ENCODE measurements around the gene GOLIM4. TPM values are rescaled to one million over a fixed set of nuclear protein-coding genes. Genes with fewer than 3 reads are reported as not detected.
A peak's percentile ranks its signal among the peaks of the same experiment; 100 is the strongest.

Gene GOLIM4
- total RNA-seq, 1 donor from 2014 or later, result 29.3 TPM

- Mint-ChIP-seq H3K4me3 (no peak overlapping the region), H3K9me3 (no peaks in the 10 kb centered on the region), H3K27ac (ENCODE audit: unreplicated experiment) (no peak overlapping the region), H3K27me3 (ENCODE audit: low read depth) (no peaks in the 10 kb centered on the region), H3K4me1 (no peaks in the 10 kb centered on the region), H3K36me3 (ENCODE audit: low read depth) (no peaks in the 10 kb centered on the region)
- DNase-seq (ENCODE audit: low read depth, low spot score), result no peak
- no peak for TF ChIP-seq CTCF (conservative IDR thresholded peaks at IDR 0.05)
These were observed 117.7 kb downstream of the GOLIM4 start for GRCh38 chr3:167978071-167978470.

- Mint-ChIP-seq H3K9me3 (no peaks in the 10 kb centered on the region), H3K27me3 (ENCODE audit: low read depth) (no peaks in the 10 kb centered on the region), H3K4me1 (peaks cover 4% of the 10 kb centered on the region), H3K4me3 (no peak overlapping the region), H3K36me3 (ENCODE audit: low read depth) (no peaks in the 10 kb centered on the region), H3K27ac (ENCODE audit: unreplicated experiment) (no peak overlapping the region)
- DNase-seq (ENCODE audit: low read depth, low spot score), result no peak
- no peak for TF ChIP-seq CTCF (conservative IDR thresholded peaks at IDR 0.05)
These were observed 119.0 kb downstream of the GOLIM4 start for GRCh38 chr3:167976516-167977361.

- Mint-ChIP-seq H3K9me3 (no peaks in the 10 kb centered on the region), H3K36me3 (ENCODE audit: low read depth) (no peaks in the 10 kb centered on the region), H3K27ac (ENCODE audit: unreplicated experiment) (peak overlapping the region; percentile 0), H3K4me1 (peaks cover 4% of the 10 kb centered on the region), H3K4me3 (no peak overlapping the region), H3K27me3 (ENCODE audit: low read depth) (no peaks in the 10 kb centered on the region)
- no peak for TF ChIP-seq CTCF (conservative IDR thresholded peaks at IDR 0.05)
- no peak for DNase-seq (ENCODE audit: low read depth, low spot score)
These were observed 121.8 kb downstream of the GOLIM4 start for GRCh38 chr3:167973901-167974300.

GRCh38 chr3:167973046-167973445, 122.7 kb downstream of the GOLIM4 start:
- H3K27ac Mint-ChIP-seq (ENCODE audit: unreplicated experiment), result no peak overlapping the region
- no peaks in the 10 kb centered on the region for H3K36me3 Mint-ChIP-seq (ENCODE audit: low read depth)
- no peak for DNase-seq (ENCODE audit: low read depth, low spot score)
- no peaks in the 10 kb centered on the region for H3K9me3 Mint-ChIP-seq
- H3K27me3 Mint-ChIP-seq (ENCODE audit: low read depth), result no peaks in the 10 kb centered on the region
- no peak for TF ChIP-seq CTCF (conservative IDR thresholded peaks at IDR 0.05)
- peaks cover 4% of the 10 kb centered on the region for H3K4me1 Mint-ChIP-seq
- no peak overlapping the region for H3K4me3 Mint-ChIP-seq

GRCh38 chr3:167972502-167972901, 123.2 kb downstream of the GOLIM4 start:
- TF ChIP-seq CTCF (conservative IDR thresholded peaks at IDR 0.05), result no peak
- H3K27me3 Mint-ChIP-seq (ENCODE audit: low read depth), result no peaks in the 10 kb centered on the region
- DNase-seq (ENCODE audit: low read depth, low spot score), result no peak
- no peaks in the 10 kb centered on the region for H3K9me3 Mint-ChIP-seq
- H3K27ac Mint-ChIP-seq (ENCODE audit: unreplicated experiment), result no peak overlapping the region
- no peak overlapping the region for H3K4me3 Mint-ChIP-seq
- H3K4me1 Mint-ChIP-seq, result peaks cover 4% of the 10 kb centered on the region
- no peaks in the 10 kb centered on the region for H3K36me3 Mint-ChIP-seq (ENCODE audit: low read depth)

Data from neural crest cell (in vitro differentiated cells).